Activated T-cell treated with anti-CD3 and anti-CD28 coated beads for 4 hours (primary cell): ENCODE data around the gene POU2AF1.

ENCODE experiments used
- DNase-seq: peaks from one replicate; pipeline ENCODE4 v3.0.0-alpha.2; 2020

Gene POU2AF1

GRCh38 chr11:111359223-111360149 lies 19.6 kb downstream of the POU2AF1 start:
- DNase-seq = no peak

- no peak for DNase-seq
Observed at GRCh38 chr11:111358038-111359001, 20.8 kb downstream of the POU2AF1 start.

- no peak for DNase-seq
Observed at GRCh38 chr11:111357150-111358037, 21.7 kb downstream of the POU2AF1 start.

- DNase-seq = no peak
Observed at GRCh38 chr11:111356660-111357048, 22.4 kb downstream of the POU2AF1 start.

- DNase-seq = no peak
Observed at GRCh38 chr11:111355956-111356659, 23.0 kb downstream of the POU2AF1 start.

- DNase-seq = no peak
Observed at GRCh38 chr11:111355101-111355500, 24.0 kb downstream of the POU2AF1 start.

GRCh38 chr11:111354601-111354891 lies 24.5 kb downstream of the POU2AF1 start:
- DNase-seq = no peak

- no peak for DNase-seq
Observed at GRCh38 chr11:111353776-111354600, 25.1 kb downstream of the POU2AF1 start.

- no peak for DNase-seq
Observed at GRCh38 chr11:111352935-111353710, 26.0 kb downstream of the POU2AF1 start.

- no peak for DNase-seq
Observed at GRCh38 chr11:111352231-111352746, 26.8 kb downstream of the POU2AF1 start.

GRCh38 chr11:111351374-111352055 lies 27.6 kb downstream of the POU2AF1 start:
- no peak for DNase-seq

- DNase-seq = no peak
Observed at GRCh38 chr11:111350811-111351210, 28.3 kb downstream of the POU2AF1 start.

- no peak for DNase-seq
Observed at GRCh38 chr11:111349191-111349695, 29.8 kb downstream of the POU2AF1 start.

- no peak for DNase-seq
Observed at GRCh38 chr11:111348147-111348546, 30.9 kb downstream of the POU2AF1 start.

- DNase-seq = no peak
Observed at GRCh38 chr11:111347723-111348115, 31.4 kb downstream of the POU2AF1 start.

- DNase-seq = no peak
Observed at GRCh38 chr11:111347002-111347722, 31.9 kb downstream of the POU2AF1 start.

GRCh38 chr11:111344032-111344431 lies 35.0 kb downstream of the POU2AF1 start:
- DNase-seq = no peak

- DNase-seq = no peak
Observed at GRCh38 chr11:111342329-111342728, 36.7 kb downstream of the POU2AF1 start.
